Endodermal cell (in vitro differentiated cells): Measurements from ENCODE around the gene MTA3. TPM values are rescaled to one million over a fixed set of nuclear protein-coding genes. Genes with fewer than 3 reads are reported as not detected.

Experiments
- DNase-seq: peaks from one replicate; pipeline ENCODE4 v3.0.0-alpha.2; 2017
- H3K27ac ChIP-seq: 2 replicates; pipeline ENCODE4 v1.5.1; 2013; ENCODE audit warnings: mild to moderate bottlenecking, low read depth, low read length, moderate library complexity
- H3K27me3 ChIP-seq: 2 replicates; pipeline ENCODE4 v1.6.1; 2013; ENCODE audit warnings: mild to moderate bottlenecking, low read length, moderate library complexity; ENCODE audit not compliant: insufficient read depth, control insufficient read depth, poor library complexity, severe bottlenecking
- H3K36me3 ChIP-seq: 2 replicates; pipeline ENCODE4 v1.7.0; 2013; ENCODE audit warnings: mild to moderate bottlenecking, low read length, moderate library complexity; ENCODE audit not compliant: control insufficient read depth, insufficient read depth
- H3K4me1 ChIP-seq: one replicate; pipeline ENCODE4 v1.7.0; 2013; ENCODE audit warnings: low read length; ENCODE audit not compliant: control insufficient read depth, insufficient read depth
- H3K4me3 ChIP-seq: 2 replicates; pipeline ENCODE4 v1.5.1; 2013; ENCODE audit warnings: mild to moderate bottlenecking, low read length, moderate library complexity
- H3K9ac ChIP-seq: 2 replicates; pipeline ENCODE4 v1.6.1; 2013; ENCODE audit warnings: mild to moderate bottlenecking, low read length, moderate library complexity; ENCODE audit not compliant: poor library complexity, severe bottlenecking; ENCODE audit errors: extremely low read depth
- H3K9me3 ChIP-seq: 2 replicates; pipeline ENCODE4 v1.6.1; 2013; ENCODE audit warnings: mild to moderate bottlenecking, low read length, moderate library complexity; ENCODE audit not compliant: control insufficient read depth
- H3K27ac Mint-ChIP-seq: 2 replicates; pipeline ENCODE4 v1.8.0; 2020; ENCODE audit warnings: mixed read lengths
- H3K27me3 Mint-ChIP-seq: 2 replicates; pipeline ENCODE4 v1.8.0; 2021; ENCODE audit warnings: mild to moderate bottlenecking, mixed read lengths; ENCODE audit not compliant: insufficient read depth
- H3K36me3 Mint-ChIP-seq: 2 replicates; pipeline ENCODE4 v1.8.0; 2020; ENCODE audit warnings: low read depth, mixed read lengths
- H3K4me1 Mint-ChIP-seq: 2 replicates; pipeline ENCODE4 v1.8.0; 2020; ENCODE audit warnings: mixed read lengths
- H3K4me3 Mint-ChIP-seq: 2 replicates; pipeline ENCODE4 v1.8.0; 2020; ENCODE audit warnings: mild to moderate bottlenecking, moderate library complexity, mixed read lengths
- H3K9me3 Mint-ChIP-seq: 2 replicates; pipeline ENCODE4 v1.8.0; 2020; ENCODE audit warnings: mild to moderate bottlenecking, mixed read lengths
- WGBS, 2 experiments: methylation state at CpG; one replicate each; pipeline versions ENCODE4 v1.1.5 to v1.1.7; 2013; ENCODE audit warnings: missing lambda C conversion rate in 2 of 2, mixed read lengths in 1 of 2; ENCODE audit not compliant: insufficient coverage in 1 of 2, insufficient read length in 1 of 2; 5-methylcytosine and 5-hydroxymethylcytosine counted together
- total RNA-seq, 2 donors: library from RNA; stranded (reverse); fragmentation: NEBNext Ultra II Directional in 1 of 2; extraction: Animal tissue kit (Norgen Biotek cat#: 25700) in 1 of 2; gene quantifications; 2 replicates in 1 of 2; 3 replicates in 1 of 2; pipeline ENCODE4 v1.2.1, GENCODE V29; 2021
- TF ChIP-seq, protein P1 (sequence below): fragments of 200-600 bp; sonication (generic); conservative IDR thresholded peaks from 2 replicates; pipeline ENCODE4 v1.5.0; 2021; ENCODE audit warnings: antibody characterized with exemption, mild to moderate bottlenecking

The MTA3 gene
- total RNA-seq, 2 donors from 2014 or later: 138 to 154 TPM

GRCh38 chr2:42547014-42547413 is 21.4 kb upstream of the MTA3 start:
- Histone ChIP-seq H3K9ac (no peak overlapping the region), H3K36me3 (no peaks in the 10 kb centered on the region), H3K4me3 (no peak overlapping the region), H3K27ac (no peak overlapping the region), H3K27me3 (no peaks in the 10 kb centered on the region), H3K4me1 (peaks cover 11% of the 10 kb centered on the region), H3K9me3 (no peaks in the 10 kb centered on the region)
- no peaks in the 10 kb centered on the region for H3K9me3 Mint-ChIP-seq
- H3K4me3 Mint-ChIP-seq: no peak overlapping the region
- H3K36me3 Mint-ChIP-seq: no peaks in the 10 kb centered on the region
- DNase-seq: no peak
- WGBS, 2 experiments: 93 to 94% methylated on average over 9 of the region's 9 CpGs
- TF ChIP-seq, protein P1, sequence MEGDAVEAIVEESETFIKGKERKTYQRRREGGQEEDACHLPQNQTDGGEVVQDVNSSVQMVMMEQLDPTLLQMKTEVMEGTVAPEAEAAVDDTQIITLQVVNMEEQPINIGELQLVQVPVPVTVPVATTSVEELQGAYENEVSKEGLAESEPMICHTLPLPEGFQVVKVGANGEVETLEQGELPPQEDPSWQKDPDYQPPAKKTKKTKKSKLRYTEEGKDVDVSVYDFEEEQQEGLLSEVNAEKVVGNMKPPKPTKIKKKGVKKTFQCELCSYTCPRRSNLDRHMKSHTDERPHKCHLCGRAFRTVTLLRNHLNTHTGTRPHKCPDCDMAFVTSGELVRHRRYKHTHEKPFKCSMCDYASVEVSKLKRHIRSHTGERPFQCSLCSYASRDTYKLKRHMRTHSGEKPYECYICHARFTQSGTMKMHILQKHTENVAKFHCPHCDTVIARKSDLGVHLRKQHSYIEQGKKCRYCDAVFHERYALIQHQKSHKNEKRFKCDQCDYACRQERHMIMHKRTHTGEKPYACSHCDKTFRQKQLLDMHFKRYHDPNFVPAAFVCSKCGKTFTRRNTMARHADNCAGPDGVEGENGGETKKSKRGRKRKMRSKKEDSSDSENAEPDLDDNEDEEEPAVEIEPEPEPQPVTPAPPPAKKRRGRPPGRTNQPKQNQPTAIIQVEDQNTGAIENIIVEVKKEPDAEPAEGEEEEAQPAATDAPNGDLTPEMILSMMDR: no peak
- peaks cover 23% of the 10 kb centered on the region for H3K4me1 Mint-ChIP-seq
- H3K27me3 Mint-ChIP-seq: no peaks in the 10 kb centered on the region
- peak overlapping the region; percentile 26 for H3K27ac Mint-ChIP-seq

DNA sequence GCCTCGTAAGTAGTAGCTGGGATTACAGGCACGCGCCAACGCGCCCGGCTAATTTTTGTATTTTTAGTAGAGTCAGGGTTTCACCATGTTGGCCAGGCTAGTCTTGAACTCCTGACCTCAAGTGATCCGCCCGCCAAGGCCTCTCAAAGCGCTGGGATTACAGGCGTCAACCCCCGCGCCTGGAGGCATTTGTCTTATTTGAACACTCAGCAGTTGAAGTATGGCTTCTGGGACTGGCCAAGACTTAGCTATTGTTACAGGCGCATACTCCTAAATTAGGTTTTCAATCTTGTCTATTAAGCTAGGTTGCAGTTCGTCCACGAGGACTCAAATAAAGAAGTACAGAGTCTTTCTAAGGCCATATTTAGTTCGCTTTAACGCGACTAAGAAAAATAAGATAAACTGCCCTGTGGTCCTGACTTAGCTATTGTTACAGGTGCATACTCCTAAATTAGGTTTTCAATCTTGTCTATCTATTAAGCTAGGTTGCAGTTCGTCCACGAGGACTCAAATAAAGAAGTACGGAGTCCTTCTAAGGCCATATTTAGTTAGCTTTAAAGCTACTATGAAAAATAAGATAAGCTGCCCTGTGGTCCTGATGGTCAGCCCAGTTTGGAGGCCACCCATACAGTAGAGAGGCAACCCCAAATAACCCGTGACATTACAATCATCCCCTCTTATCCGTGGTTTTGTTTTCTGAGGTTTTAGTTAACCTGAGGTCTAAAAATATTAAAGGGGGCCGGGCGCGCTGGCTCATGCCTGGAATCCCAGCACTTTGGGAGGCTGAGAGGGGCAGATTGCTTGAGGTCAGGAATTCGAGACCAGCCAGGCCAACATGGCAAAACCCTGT is 20.8 kb upstream of the MTA3 start:
- Mint-ChIP-seq H3K36me3 (no peaks in the 10 kb centered on the region), H3K27ac (no peak overlapping the region), H3K4me1 (peaks cover 27% of the 10 kb centered on the region), H3K4me3 (no peak overlapping the region), H3K27me3 (no peaks in the 10 kb centered on the region), H3K9me3 (no peaks in the 10 kb centered on the region)
- Histone ChIP-seq H3K36me3 (no peaks in the 10 kb centered on the region), H3K27me3 (no peaks in the 10 kb centered on the region), H3K9ac (no peak overlapping the region), H3K27ac (no peak overlapping the region), H3K9me3 (no peaks in the 10 kb centered on the region), H3K4me1 (peaks cover 11% of the 10 kb centered on the region), H3K4me3 (no peak overlapping the region)
- TF ChIP-seq, protein P1: no peak
- no peak for DNase-seq
- WGBS, 2 experiments: 93 to 95% methylated on average over 24 to 27 of the region's 27 CpGs

DNA sequence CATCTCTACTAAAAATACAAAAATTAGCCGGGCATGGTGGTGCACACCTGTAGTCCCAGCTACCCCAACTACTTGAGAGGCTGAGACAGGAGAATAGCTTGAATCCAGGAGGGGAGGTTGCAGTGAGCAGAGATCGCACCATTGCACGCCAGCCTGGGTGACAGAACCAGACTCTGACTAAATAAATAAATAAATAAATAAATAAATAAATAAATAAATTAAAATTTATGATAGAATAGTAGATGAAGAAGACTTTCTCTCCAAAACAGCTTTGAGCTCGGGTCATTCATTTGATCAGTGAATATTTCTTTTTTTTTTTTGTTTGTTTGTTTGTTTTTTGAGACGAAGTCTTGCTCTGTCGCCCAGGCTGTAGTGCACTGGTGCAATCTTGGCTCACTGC is 17.6 kb upstream of the MTA3 start:
- Mint-ChIP-seq H3K9me3 (no peaks in the 10 kb centered on the region), H3K36me3 (no peaks in the 10 kb centered on the region), H3K27me3 (no peaks in the 10 kb centered on the region), H3K4me3 (no peak overlapping the region), H3K27ac (no peak overlapping the region), H3K4me1 (peaks cover 18% of the 10 kb centered on the region)
- Histone ChIP-seq H3K36me3 (no peaks in the 10 kb centered on the region), H3K4me1 (peaks cover 7% of the 10 kb centered on the region), H3K27me3 (no peaks in the 10 kb centered on the region), H3K9ac (no peak overlapping the region), H3K4me3 (no peak overlapping the region), H3K9me3 (no peaks in the 10 kb centered on the region), H3K27ac (no peak overlapping the region)
- WGBS, 2 experiments: 86 to 100% methylated on average over 2 to 5 of the region's 6 CpGs
- TF ChIP-seq, protein P1: no peak
- DNase-seq: no peak
